ENCODE results near the gene NUP210.
A peak's percentile ranks its signal among the peaks of the same experiment; 100 is the strongest.
"Not testable (repeated sequence)": the region's sequence is repeated elsewhere in the genome, so short reads cannot be mapped to it uniquely, and the experiment has no call there.

NUP210 gene

DNA sequence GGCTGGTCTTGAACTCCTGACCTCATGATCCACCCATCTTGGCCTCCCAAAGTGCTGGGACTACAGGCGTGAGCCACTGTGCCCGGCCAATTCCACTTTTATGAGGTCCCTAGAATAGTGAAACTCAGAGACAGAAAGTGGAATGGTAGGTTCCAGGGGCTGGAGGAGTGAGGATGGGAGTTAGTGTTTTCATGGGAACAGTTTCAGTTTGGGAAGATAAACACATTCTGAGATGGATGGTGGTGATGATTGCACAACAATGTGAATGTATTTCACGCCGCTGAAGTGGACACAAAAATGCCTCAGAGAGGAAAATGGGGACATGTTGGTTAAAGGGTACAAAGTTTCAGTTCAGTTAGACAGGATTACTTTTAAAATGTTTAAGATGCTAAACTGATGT, 37.5 kb upstream of the NUP210 start:
- no peak for DNase-seq (ENCODE audit: extremely low spot score)
- POLR2A ChIA-PET = no interaction called here
- CTCF ChIA-PET = interaction anchor here (1.0 kb wide), 1 partner anchor 315 kb away, joined by 6 read pairs; no protein-coding TSS in a partner anchor
- no peak for TF ChIP-seq ELF4 (IDR thresholded peaks at IDR 0.05)
- no peak for TF ChIP-seq CTBP1 (IDR thresholded peaks at IDR 0.05; ENCODE audit: borderline replicate concordance)
- TF ChIP-seq ARNT (IDR thresholded peaks at IDR 0.05) = no peak

DNA sequence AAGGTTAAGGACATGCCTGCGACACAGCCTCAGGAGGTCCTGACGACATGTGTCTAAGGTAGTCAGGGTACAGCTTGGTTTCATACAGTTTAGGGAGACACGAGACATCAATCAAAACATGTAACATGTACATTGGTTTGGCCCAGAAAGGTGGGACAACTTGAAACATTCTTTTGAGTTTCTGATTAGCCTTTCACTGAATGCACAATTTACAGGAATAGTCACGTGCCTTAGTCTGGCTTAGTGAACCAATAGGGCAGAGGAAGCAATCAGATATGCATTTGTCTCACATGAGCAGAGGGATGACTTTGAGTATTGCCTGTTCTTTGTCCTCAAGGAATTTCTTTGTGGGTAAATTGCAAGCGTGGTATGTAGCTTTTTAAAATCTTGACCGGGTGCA, 35.5 kb upstream of the NUP210 start:
- TF ChIP-seq LEF1 (IDR thresholded peaks at IDR 0.05; ENCODE audit: borderline replicate concordance) (no peak), TARDBP (IDR thresholded peaks at IDR 0.05) (no peak), BHLHE40 (IDR thresholded peaks at IDR 0.05; ENCODE audit: borderline replicate concordance) (no peak), SUZ12 (IDR thresholded peaks at IDR 0.05) (no peak), ELF4 (IDR thresholded peaks at IDR 0.05) (no peak), ARNT (IDR thresholded peaks at IDR 0.05) (no peak), NFRKB (IDR thresholded peaks at IDR 0.05) (no peak), FOXM1 (IDR thresholded peaks at IDR 0.05; ENCODE audit: borderline replicate concordance) (no peak), L3MBTL2 (conservative IDR thresholded peaks at IDR 0.05) (no peak), CTBP1 (IDR thresholded peaks at IDR 0.05; ENCODE audit: borderline replicate concordance) (no peak), FOXA1 (IDR thresholded peaks at IDR 0.05) (no peak), FOXK2 (IDR thresholded peaks at IDR 0.05) (no peak), ZNF384 (IDR thresholded peaks at IDR 0.05) (no peak), HDGF (IDR thresholded peaks at IDR 0.05; ENCODE audit: borderline replicate concordance) (no peak)
- TF ChIP-seq, protein P1, sequence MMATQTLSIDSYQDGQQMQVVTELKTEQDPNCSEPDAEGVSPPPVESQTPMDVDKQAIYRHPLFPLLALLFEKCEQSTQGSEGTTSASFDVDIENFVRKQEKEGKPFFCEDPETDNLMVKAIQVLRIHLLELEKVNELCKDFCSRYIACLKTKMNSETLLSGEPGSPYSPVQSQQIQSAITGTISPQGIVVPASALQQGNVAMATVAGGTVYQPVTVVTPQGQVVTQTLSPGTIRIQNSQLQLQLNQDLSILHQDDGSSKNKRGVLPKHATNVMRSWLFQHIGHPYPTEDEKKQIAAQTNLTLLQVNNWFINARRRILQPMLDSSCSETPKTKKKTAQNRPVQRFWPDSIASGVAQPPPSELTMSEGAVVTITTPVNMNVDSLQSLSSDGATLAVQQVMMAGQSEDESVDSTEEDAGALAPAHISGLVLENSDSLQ (IDR thresholded peaks at IDR 0.05) = no peak
- DNase-seq (ENCODE audit: extremely low spot score) = no peak
- ChIA-PET CTCF (interaction anchor here (1.1 kb wide), 1 partner anchor 364 kb away, joined by 4 read pairs; no protein-coding TSS in a partner anchor), POLR2A (no interaction called here)

DNA sequence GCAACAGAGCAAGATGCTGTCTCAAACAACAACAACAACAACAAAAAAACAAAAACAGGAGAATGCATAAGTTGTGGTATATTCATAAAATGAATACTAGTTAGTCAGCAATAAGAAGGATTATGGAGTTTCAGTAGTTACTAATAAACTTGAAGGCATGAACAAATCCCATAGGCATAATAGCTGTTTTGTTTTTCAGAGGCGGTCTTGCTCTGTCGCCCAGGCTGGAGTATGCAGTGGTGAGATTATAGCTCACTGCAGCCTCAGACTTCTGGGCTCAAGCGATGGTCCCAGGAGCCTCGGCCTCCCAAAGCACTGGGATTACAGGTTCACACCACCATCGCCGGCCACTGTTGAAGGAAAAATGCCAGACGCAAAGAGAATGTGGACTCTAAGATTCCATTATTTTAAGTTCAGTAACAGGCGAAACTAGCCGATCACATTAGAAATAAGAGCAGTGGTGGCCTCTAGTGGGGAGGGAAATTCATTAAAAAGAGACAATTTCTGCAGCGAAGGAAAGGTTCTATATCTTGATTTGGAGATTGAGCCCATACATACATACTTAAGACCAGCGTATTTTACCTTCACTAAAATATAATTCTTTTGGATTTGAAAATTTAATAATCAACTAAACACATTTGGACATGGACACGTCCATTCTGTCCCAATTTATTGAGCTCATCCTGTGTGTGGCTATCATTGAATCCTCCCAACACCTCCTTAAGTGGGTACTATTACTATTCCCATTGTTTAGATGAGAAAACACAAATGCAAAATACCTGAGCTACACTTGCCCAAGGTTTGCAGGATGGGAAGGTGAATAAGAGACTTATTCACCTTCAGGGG, 32.6 kb upstream of the NUP210 start:
- no peak for TF ChIP-seq LEF1 (IDR thresholded peaks at IDR 0.05; ENCODE audit: borderline replicate concordance)
- no peak for TF ChIP-seq ZNF384 (IDR thresholded peaks at IDR 0.05)
- DNase-seq (ENCODE audit: extremely low spot score) = peak; percentile 34
- CTCF ChIA-PET = interaction anchor here (0.5 to 1.8 kb wide), 13 partner anchors 8 to 692 kb away, joined by 3 to 10 read pairs (median 3); no protein-coding TSS in a partner anchor
- POLR2A ChIA-PET = interaction anchor here (0.8 to 1.5 kb wide), 5 partner anchors 8 to 45 kb away, joined by 3 to 7 read pairs (median 4); partner anchors contain the start of gene NUP210

DNA sequence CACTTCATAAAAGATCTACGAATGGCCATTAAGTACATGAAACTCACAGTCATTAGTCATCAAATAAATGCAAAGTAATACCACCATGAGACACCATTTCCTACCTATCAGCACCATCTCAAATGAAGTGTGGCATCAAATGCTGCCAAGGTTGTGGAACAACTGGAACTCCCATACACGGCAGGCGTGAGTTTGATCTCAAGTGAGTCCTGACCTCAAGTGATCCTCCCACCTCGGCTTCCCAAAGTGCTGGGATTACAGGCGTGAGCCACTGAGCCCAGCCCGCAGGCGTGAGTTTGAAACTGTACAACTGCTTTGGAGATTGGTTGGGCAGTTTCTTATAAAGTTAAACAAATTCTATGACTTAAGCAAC, 31.2 kb upstream of the NUP210 start:
- DNase-seq (ENCODE audit: extremely low spot score) = no peak
- CTCF ChIA-PET = interaction anchor here (0.8 to 1.6 kb wide), 3 partner anchors 12 to 359 kb away, joined by 3 to 8 read pairs (median 3); no protein-coding TSS in a partner anchor

DNA sequence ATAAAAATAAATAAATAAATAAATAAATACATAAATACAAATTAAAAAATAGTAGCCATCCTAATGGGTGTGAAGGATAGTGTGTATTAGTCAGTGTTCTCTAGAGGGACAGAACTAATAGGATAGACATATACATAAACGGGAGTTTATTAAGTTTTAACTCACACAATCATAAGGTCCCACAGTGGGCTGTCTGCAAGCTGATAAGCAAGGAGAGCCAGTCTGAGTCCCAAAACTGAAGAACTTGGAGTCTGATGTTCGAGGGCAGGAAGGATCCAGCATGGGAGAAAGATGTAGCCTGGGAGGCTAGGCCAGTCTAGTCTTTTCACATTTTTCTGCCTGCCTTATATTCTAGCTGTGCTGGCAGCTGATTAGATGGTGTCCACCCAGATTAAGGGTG, 22.8 kb upstream of the NUP210 start:
- POLR2A ChIA-PET; DNase-seq (ENCODE audit: extremely low spot score); CTCF ChIA-PET: not testable (repeated sequence)

More for the DNA sequence above, 31.2 kb upstream of the NUP210 start:
- TF ChIP-seq L3MBTL2 (conservative IDR thresholded peaks at IDR 0.05) (peak; percentile 47; the same call in 1 of the 2 replicates), ARNT (IDR thresholded peaks at IDR 0.05) (no peak), SUZ12 (IDR thresholded peaks at IDR 0.05) (no peak), FOXA1 (IDR thresholded peaks at IDR 0.05) (no peak)
- POLR2A ChIA-PET = interaction anchor here (1.5 kb wide), 1 partner anchor 33 kb away, joined by 7 read pairs; no protein-coding TSS in a partner anchor

DNA sequence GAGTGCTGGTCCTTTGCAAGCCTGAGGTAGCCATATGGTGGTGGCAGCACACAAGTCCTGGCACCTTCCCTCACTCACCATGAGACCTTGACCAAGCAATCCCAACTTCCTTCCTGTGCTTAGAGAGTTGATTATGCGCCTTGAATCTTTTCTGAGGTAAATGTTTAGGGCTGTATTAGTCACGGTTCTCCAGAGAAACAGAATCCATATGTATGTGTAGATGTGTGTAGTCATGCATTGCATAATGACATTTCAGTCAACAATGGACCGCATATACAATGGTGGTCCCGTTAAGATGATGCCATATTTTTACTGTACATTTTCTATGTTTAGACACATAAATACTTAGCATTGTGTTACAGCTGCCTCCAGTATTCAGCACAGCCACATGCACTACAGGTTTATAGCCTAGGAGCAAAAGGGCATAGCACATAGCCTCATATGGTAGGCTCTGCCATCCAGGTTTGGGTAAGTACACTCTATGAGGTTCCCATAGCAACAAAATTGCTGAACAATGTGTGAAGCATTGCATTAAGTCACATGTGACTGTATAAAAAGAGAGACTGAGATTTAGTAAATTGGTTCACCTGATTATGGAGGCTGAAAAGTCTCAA, 20.2 kb upstream of the NUP210 start:
- ChIA-PET POLR2A (no interaction called here), CTCF (interaction anchor here (0.9 kb wide), 1 partner anchor 12 kb away, joined by 3 read pairs; no protein-coding TSS in a partner anchor)
- TF ChIP-seq FOXM1 (IDR thresholded peaks at IDR 0.05; ENCODE audit: borderline replicate concordance) (no peak), FOXK2 (IDR thresholded peaks at IDR 0.05) (no peak), BHLHE40 (IDR thresholded peaks at IDR 0.05; ENCODE audit: borderline replicate concordance) (no peak), SP1 (IDR thresholded peaks at IDR 0.05) (no peak), CTBP1 (IDR thresholded peaks at IDR 0.05; ENCODE audit: borderline replicate concordance) (no peak), HDGF (IDR thresholded peaks at IDR 0.05; ENCODE audit: borderline replicate concordance) (no peak), FOXA1 (IDR thresholded peaks at IDR 0.05) (no peak), SUZ12 (IDR thresholded peaks at IDR 0.05) (no peak), L3MBTL2 (conservative IDR thresholded peaks at IDR 0.05) (no peak), ARNT (IDR thresholded peaks at IDR 0.05) (no peak)
- TF ChIP-seq, protein P1 (IDR thresholded peaks at IDR 0.05) = no peak
- DNase-seq (ENCODE audit: extremely low spot score) = no peak

DNA sequence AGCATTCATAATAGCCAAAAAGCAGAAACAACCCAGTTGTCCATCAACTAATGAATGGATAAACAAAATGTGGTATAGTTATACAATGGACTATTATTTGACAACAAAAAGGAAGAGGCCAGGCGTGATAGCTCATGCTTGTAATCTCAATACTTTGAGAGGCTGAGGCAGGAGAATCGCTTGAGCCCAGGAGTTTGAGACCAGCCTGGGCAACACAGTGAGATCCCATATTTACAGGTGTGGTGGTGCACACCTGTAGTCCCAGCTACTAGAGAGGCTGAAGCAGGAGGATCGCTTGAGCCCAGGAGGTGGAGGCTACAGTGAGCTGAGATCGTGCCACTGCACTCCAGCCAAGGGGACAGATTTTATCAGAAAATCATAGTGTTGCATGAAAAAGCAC, 16.1 kb upstream of the NUP210 start:
- DNase-seq (ENCODE audit: extremely low spot score); POLR2A ChIA-PET; CTCF ChIA-PET: not testable (repeated sequence)

Measured in HEK293T (cell line).